ENCODE measurements around the gene NKX6-1.

Gene NKX6-1

DNA sequence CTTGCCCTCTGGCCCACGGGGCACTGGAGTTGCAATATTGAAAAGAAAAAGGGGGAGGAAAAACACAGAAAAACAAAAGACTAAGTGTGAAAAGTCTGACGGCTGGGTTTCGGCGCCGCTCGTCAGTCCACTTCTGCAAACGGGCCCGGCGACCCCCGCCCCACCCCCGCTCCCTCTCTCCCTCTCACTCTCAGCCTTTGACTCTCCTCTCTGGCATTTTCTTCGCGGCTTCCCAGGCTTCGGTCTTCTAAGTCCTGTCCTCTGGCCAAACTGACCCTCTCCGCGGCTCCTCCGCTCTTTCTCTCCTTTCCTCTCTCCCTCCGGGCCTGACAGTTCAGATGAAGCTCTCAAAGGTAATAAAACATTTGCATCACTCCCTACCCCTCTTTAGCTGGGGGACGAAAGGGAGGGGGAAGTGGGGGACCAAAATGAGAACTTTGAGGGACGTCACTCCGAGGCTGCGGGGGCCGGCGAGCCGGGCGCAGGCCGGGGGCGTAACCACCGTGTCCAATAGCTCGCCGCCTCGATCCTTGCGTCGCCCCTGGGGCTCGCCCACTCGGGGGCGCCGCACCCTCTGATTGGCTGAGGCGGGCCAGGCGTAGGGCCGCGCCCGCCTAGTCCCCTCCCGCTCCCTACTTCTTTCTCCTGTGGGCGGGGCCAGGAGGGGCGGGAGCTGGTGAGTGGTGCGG is at the start of gene NKX6-1:
NKX6-1 (minus strand) TSS at position 358 of the 689 bp plus-strand sequence. CDS start 1,064 bp downstream, outside the sequence.
- no peak for DNase-seq

DNA sequence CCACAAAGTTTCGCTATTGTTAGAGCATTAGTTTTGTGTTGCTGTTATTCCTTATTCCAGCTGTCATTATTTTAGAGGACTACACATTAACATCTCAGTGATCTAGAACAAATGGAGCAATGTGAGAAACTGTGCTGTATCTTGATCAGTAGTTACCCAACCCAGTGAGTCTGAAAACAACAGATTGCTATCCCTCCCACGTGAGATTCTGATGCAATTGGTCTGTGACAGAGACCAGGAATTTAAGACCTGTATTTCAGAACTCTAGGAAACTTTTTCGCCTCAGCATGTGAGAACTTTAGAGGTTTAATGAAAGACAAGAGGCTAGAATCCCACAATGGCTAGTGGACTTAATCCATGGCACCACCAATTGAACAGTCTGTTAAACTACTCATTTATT is 48.1 kb upstream of the NKX6-1 start:
- no peak for DNase-seq

DNA sequence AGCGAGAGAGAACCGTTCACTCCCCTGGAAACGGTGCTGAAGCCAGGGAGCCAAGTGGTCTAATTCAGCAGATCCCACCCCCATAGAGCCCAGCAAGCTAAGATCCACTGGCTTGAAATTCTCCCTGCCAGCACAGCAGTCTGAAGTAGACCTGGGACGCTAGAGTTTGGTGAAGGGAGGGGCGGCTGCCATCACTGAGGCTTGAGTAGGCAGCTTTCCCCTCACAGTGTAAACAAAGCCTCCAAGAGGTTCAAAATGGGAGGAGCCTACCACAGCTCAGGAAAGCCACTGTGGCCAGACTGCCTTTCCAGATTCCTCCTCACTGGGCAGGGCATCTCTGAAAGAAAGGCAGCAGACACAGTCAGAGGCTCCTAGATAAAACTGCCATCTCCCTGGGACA is 46.0 kb upstream of the NKX6-1 start:
- no peak for DNase-seq

DNA sequence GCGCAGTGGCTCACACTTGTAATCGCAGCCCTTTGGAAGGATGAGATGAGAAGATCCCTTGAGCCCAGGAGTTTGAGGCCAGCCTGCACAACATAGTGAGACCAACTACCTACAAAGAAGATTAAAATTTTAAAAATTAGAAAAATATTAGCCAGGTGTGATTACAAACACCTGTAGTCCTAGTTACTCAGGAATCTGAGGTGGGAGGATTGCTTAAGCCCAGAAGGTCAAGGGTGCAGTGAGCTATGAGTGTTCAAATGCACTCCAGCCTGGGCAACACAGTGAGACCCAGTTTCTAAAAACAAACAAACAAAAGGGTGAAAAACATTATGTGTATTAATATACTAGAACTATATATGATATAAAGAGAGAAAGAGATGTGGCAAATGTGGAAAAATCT is 36.8 kb upstream of the NKX6-1 start:
- no peak for DNase-seq

DNA sequence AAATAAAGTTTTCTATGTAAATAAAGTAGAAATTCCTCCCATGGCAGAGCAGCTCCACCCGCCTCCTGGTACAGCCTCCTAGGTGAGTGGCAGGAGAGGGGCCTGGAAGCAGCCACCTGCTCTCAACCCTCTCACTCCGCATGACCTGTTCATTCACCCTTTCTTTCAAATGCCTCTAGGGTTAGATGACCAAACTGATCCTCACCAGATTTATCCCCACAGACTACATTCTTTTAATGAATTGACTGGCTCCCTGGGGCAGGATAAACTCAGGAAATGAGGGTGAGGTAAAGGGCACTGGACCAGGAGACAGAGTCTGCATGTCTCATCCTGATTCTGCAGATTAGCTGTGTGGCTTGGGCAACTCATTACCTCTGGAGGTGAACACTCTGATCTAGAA is 32.6 kb upstream of the NKX6-1 start:
- no peak for DNase-seq

DNA sequence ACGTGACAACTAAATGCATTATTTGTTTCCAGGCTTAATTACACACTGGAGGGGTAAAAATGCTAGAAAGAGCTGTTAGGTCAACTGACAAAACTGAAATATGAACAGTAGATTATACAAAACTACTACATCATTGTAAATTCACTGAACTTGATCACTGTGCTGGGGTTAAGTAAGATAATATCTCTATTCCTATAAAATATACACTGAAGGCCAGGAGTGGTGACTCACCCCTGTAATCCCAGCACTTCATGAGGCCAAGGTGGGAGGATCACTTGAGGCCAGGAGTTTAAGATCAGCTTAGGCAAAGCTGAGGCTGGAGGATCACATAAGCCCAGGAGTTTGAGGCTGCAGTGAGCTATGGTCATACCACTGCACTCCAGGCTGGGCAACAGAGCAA is 31.8 kb upstream of the NKX6-1 start:
- no peak for DNase-seq

DNA sequence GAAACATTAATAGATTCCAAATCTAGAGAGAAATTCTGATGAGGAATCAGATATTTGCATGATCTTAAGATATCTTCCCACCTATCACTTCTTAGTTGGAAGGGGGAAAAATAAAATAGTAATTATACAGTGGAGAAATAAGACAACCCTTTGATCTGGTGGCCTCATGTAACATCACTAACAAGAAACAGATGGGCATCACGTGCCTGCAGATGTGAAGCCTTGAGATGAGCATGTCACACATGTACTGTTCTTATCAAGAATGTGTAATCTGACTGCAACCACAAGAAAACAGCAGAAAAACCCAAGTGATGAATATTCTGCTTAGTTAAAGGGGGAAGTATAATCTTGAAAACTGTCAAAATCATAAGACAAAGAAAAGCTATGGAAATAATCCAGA is 31.4 kb upstream of the NKX6-1 start:
- no peak for DNase-seq

DNA sequence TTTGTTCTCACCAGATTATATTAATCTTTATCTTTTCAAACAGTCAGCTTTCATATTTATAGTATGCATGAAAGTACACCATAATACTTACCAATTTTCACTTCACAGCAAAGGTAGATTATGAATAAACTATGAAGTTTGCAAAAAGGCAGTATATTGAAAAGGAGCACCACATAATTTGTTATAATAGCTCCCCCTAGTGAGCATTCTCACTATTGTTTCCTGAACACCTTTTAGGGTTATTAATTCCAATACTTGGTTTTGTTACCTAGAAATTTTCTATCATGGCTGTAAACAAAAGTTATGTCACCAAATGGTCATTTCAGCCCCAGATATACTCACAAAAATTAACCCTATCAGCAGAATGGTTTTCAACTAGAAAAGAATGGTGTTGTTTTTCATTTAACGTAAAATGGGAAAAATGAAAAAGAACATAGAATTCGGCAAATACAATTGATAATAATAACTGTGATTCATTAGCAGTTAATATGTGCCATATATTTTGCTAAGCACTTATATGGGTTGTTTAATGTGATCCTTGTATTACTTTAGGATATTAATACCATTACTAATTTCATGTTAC is 30.2 kb upstream of the NKX6-1 start:
- DNase-seq: no peak

DNA sequence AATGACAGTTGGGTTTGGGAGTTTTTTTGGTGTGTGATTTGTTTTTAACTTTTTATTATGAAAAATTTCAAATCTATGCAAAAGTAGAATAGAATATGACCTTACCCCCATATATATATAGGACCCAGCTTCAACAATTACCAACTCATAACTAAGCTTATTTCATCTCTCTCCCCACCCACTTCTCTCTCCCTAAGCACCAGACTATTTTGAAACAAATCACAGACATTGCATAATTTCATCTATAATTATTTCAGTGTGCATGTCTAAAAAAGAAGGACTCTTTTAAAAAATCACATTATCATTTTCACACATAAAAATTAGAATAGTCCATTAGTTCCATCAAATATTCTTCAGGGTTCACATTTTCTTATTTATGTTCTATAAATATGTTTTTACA is 28.3 kb upstream of the NKX6-1 start:
- no peak for DNase-seq

DNA sequence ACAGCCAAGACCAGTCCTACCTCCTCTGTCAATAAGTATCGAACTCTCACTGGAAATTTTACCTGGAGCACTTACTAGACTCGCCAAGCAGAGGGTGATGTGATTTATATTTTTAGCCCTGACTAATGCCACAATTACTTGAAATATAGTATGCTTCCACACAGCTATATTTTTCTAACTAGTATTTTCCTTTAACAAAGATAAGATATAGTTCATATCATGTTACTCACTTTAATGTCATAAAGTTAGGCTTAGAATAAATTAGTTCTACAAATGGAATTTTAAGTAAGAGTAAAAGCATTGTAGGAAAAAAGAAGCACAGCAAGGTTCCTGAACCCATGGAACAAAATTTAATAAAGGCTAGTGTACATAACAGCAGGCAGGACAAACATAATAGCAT is 16.0 kb upstream of the NKX6-1 start:
- DNase-seq: no peak

DNA sequence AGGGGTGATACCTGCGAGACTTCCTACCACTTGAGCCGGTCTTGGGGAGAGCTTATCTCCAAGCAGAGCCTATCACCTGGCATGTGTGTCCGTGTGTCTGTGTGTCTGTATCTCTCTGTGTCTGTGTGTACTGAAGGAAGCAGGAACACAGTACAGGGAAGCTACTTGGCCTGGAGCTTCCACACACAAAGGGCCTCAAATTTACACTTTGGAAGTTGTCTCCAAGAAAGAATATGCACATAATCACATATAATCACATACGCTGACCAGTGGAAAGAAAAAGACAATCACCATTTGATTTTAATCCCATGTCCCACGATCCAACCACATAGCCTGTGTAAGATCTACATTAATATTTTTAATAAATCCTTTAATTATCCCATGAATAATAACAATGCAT is 13.2 kb upstream of the NKX6-1 start:
- no peak for DNase-seq

DNA sequence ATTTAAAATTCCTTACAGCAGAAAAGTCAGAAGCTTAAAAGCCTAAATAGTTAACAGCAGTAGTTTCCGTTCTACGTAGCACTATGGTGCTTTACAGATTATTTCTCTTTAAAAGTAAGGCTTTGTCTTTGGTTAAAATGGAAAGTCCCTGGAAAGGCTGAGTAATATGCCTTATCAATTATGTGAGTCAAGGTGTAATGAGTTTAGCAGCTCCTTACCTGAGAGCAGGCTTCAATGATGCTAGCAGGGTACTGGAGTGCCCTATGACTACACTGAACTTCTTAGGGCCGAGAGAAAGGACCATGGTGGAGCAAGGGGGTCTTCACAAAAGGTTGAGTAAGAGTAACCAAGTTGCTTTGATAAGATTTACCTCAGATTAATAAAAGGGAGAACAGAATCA is 12.6 kb upstream of the NKX6-1 start:
- no peak for DNase-seq

DNA sequence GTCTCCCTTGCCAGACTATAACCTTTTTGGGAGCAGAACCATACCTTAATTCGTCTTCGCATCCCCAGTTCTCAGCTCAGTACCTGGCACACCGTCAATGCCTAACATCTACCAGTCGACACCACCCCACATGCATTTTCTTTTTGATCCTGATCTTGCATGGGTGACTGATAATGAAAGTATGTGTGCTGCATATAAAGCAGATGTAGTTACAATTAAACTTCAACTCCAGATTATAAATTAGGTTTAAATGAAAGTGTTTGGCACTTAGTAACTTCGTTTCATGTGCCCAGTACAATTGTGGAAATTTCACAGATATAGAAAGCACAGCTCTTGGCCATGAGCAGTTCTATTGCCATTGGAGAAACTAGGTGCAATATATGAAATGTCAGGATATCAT is 8.8 kb upstream of the NKX6-1 start:
- DNase-seq: no peak

DNA sequence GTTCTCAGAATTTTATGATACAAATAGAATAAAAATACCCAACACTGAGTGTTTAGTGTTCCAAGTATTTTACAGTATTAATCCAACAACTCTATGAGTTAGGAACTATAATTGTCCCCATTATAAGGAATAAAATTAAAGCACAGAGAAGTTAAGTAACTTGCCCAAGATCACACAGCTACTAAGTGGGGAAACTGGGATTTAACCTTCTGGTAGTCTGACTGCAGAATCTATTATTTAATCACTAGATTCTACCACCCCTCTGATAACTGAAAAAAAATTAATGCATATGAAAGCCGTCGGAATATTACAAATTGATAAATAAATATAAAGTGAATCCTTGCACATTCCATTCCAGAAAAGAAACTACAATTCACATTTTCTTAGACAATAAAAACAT is 5.7 kb upstream of the NKX6-1 start:
- DNase-seq: no peak

DNA sequence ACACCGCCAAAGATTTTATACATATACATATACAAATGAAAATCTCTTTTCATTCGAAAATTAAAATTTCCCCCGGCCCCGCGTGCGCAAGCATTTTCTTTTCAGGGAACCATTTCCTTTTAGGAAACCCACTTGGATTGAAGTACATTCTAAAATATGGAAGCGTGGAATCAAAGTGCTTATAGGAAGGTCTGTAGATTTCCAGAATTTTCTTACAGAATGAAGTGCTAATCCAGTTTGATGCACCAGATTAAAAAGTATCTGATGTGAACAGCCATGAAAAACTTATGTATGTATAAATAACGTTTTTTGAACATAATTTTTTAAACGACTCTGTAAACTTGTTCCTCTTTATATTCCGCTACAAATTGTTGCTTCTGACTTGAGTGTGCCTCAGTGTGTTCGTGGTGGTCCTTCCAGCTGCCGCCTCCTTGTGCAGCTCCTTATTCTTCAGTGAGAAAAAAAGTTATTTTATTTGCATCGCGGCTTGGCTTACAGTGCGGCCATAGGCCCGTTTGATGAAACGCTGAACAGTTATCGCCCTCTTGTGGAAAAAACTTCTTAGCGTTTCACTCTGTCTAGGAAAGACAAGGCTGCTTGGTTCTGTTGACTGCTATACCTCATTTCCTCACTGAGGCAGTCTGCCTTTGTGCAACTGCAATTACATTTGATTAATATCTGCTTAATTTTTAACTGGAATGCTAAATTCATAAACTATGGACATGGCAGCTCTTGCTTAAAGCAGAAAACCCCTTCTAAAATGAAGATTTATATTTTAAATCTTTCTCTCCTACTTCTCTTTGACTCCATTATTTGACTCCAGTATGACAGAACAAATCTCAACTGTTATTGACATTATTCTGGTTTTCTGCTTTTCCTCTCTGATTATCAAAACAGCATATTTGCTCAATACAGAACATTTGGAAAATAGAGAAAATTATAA is 4.7 kb upstream of the NKX6-1 start:
- no peak for DNase-seq

DNA sequence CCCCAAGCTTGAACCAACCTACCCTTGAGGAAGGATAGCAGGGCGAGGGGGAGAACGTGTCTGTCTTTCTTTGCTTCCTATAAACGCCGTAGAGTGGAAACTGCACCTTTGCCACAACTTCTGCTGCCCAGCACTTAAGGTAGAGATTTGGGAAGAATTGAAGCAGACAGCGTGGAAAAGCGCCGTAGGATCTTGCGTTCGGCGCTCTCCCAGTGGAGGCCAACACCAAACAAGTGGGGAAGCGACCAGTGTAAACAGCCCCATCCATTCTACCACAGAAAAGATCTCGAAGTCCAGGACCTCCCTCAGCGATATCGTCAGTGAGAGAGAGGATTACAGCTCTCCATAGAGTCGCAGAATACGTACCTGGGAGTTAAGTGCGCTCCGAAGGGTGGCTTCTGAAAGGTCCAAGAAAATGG is 3.9 kb upstream of the NKX6-1 start:
- no peak for DNase-seq

DNA sequence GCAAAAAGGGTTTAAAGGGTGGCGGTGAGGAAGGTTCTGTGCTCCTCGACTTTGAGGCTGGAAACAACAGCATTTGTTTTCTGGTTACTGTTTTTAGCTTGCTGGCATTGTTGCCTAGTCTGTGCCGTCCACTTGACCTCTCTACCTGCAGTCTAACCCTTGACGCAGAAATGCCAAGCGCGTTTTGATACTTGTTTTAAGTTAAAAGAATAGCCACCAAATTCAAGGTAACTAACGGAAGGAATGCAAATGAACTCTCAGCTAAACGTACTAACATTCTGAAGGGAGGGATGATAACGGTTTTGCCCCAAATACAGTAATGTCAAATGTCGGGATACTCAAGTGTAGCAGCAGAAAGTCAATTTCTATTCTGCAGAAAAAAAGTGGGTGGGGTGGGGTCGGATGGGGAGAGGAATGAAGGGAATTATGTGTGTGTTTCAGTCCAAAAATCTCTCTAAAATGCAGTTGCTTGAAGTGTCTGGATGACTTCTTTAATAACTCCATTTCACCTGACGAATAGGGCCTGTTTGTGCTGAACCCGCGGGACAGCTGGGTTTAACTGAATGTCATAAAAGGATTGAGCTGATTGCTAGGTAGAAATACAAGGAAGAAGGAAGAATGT is 3.4 kb upstream of the NKX6-1 start:
- DNase-seq: no peak

DNA sequence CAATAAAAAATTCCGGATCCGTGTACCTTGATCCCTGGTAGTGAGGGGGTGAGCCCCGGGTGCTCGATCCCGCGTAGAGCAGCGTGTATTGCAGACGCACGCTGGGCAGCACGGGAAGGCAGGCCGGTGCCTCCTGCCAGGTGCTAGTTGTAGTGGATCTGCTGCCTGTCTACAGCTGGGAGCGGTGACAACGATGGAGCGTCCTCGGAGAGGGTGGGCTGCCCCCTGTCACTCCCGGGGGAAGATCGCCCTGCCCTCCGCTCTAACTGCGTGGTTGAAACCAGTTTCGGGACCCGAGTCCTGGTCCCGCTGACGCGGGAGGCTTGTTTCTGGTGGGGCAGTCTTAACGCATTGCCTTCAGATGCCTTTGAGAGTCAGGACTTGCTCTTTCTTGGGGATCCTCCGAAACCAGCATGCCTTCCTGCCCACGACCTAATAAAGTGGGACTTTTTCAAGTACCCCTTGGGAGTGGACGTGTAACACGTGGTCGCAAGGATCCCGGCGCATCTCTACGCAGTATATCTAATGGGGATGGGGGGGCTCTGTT is 2.7 kb upstream of the NKX6-1 start:
- DNase-seq: no peak

DNA sequence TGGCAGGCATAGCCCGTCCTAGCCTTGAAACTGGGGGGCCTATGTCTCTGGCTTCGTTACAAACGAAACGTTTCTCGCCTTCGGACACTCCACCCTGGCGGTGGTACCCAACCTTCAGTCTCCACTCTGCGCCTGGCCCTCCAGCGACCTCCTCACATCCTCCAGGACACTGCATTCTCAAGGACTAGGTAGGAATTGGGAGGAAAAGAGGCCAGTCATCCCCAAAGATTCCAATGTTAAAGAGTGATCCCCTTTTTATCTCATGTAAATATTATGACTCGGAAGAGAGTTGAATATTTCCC is 2.1 kb upstream of the NKX6-1 start:
- DNase-seq: no peak

DNA sequence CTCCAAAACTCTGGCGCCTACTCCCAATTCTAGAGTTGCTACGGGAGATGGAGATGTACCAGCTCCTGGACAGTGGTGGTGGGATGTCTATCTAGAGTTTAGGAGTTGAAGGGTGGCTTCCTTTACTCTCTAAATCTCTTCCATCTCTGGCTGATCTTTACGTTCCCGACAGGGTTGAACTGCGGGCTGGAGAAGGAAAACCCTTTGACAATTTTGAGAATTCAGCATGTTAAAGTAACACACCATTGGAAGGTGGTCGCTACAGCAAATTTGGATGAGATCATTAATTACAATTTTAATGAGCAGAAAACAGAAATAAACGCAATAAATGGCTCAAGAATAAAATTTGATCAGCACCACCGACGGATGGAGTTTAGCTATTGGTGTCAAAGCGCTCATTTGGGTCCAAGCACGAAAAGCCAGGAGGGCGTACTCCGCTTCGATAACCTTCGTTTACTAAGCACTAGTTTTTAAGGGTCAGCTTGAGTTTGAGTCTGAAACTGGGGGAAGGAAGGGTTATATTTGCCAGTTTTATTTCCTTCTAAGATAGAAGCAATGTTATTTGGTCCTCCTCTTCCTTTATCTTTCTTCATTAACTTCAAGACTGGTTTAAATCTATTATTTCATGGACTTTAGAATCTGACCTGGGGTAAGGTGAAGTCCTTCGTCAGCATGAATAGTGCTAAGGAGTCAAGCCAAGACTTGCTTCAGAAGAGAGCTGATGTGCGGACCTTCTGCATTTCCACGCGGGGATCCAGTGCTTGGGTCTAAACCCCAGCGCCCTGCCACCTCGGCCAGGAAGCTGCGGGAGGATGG is 1.5 kb upstream of the NKX6-1 start:
- DNase-seq: no peak

DNA sequence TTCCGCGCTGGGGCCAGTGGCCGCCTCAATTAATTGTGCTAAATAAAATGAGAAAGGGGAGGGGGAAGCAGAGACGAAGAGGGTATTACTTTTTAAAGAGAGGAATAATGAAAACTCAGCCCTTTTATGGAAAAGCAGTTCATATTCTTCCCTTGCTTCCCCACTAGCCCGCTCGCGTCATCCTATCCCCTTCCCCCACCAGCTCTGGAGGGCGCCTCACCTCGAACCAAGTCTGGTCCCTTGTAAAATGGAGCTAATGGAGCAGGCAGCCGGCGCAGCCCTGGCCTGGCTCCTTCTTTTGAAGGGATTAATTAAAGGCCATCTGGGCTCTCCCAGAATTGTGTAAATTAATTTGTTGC is 511 bp upstream of the NKX6-1 start:
- DNase-seq: no peak

DNA sequence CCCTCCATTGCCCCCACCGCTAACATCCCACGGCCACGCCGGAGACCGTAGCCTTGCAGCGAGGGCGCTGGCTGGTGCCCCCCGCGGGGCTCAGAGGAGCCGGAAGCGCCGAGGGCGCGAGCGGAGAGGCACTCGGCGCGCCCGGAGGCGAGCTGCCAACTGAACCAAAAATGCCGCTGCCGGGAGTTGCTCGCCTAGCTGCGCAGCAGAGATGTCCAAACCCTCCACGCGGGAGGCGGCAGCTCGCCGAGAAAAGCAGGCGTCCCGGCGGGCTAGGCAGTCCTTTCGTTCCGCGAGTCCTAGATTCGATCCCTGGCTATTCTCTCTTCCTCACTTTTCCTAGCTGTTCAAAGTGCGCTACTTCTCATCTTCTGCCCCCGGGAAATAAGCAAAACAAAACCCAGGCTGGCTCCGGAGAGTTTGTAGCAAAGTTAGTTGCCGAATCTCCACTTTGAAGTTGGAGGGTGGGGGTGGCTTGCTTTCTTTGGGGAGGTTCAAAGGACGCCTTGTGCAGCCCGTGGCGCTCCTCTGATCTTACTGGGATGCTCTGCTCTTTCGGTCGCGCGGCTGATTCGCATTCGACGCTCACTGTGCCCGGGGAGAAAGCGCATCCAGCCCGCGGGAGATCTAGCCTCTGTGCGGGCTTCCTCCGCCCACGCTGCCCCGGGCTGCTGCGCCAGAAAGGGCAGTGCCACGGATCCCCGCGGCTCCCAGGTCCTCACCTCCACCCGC is 723 bp downstream of the NKX6-1 start:
- DNase-seq: no peak

Measured in activated gamma-delta T cell treated with Interleukin-2 at 50 U/mL for 16 hours (primary cell).